Lung (tissue), 16 donors: Measurements from ENCODE around the gene CDKL2. TPM values are rescaled to one million over a fixed set of nuclear protein-coding genes. Genes with fewer than 3 reads are reported as not detected.

ENCODE experiments used
- ATAC-seq: fragments of 200-7000 bp; cut with Tn5 transposase; one replicate; pipeline ENCODE4 v1.9.1; 2020; ENCODE audit warnings: moderate number of reproducible peaks; ENCODE audit not compliant: insufficient read depth, low FRiP score
- DNase-seq, 3 donors: peaks; one replicate each; pipeline ENCODE4 v3.0.0-alpha.2; 2013 to 2017
- H3K27ac ChIP-seq, 2 donors: one replicate each; pipeline ENCODE4 v1.5.1; 2013; ENCODE audit warnings: mild to moderate bottlenecking in 2 of 2, moderate library complexity in 2 of 2, control low read depth in 1 of 2, inconsistent platforms in 1 of 2, low read depth in 1 of 2, low read length in 1 of 2
- H3K27me3 ChIP-seq, 3 donors: one replicate each; pipeline ENCODE4 v1.5.1; 2013; ENCODE audit warnings: low read length in 2 of 3; ENCODE audit not compliant: control insufficient read depth in 3 of 3, insufficient read depth in 3 of 3
- H3K36me3 ChIP-seq, 4 donors: one replicate each; pipeline ENCODE4 v1.5.1; 2013; ENCODE audit warnings: low read length in 4 of 4, mild to moderate bottlenecking in 1 of 4, moderate library complexity in 1 of 4; ENCODE audit not compliant: control insufficient read depth in 4 of 4, insufficient read depth in 4 of 4
- H3K4me1 ChIP-seq, 5 donors: one replicate each; pipeline ENCODE4 v1.5.1; 2013; ENCODE audit warnings: low read length in 5 of 5, mild to moderate bottlenecking in 2 of 5, moderate library complexity in 1 of 5; ENCODE audit not compliant: control insufficient read depth in 5 of 5, insufficient read depth in 5 of 5
- H3K4me3 ChIP-seq: one replicate; pipeline ENCODE4 v1.5.1; 2013; ENCODE audit warnings: mild to moderate bottlenecking, control low read depth, moderate library complexity
- H3K9ac ChIP-seq, 2 donors: one replicate each; pipeline ENCODE4 v1.5.1; 2013; ENCODE audit warnings: low read length in 2 of 2, control low read depth in 1 of 2; ENCODE audit not compliant: insufficient read depth in 1 of 2
- H3K9me3 ChIP-seq, 4 donors: one replicate each; pipeline ENCODE4 v1.5.1; 2013; ENCODE audit warnings: low read length in 3 of 4, mild to moderate bottlenecking in 1 of 4, moderate library complexity in 1 of 4; ENCODE audit not compliant: control insufficient read depth in 4 of 4, insufficient read depth in 3 of 4
- whole genome bisulfite sequencing, 2 donors: extraction: QIAGEN DNeasy Blood & Tissue Kit; methylation state at CpG; one replicate each; pipeline ENCODE4 v1.1.7; 2013; 5-methylcytosine and 5-hydroxymethylcytosine counted together
- long read RNA-seq, 5 donors: transcript quantifications; one replicate each; lab custom pipeline, GENCODE V29; 2026
- polyA plus RNA-seq, 2 donors: library from polyadenylated mRNA; stranded (reverse); fragments of 200-250 nt; gene quantifications; one replicate each; pipeline ENCODE4 v1.2.1, GENCODE V29; 2013
- total RNA-seq, 2 donors: library from RNA; depleted of rRNA in 1 of 2; stranded (reverse); fragments of >200 nt in 1 of 2; gene quantifications; one replicate each; pipeline ENCODE4 v1.2.1, GENCODE V29; 2014 to 2021
- TF ChIP-seq, protein P1 (sequence below): IDR thresholded peaks from 2 replicates; pipeline ENCODE4 v1.5.1; 2012; ENCODE audit warnings: mild to moderate bottlenecking; ENCODE audit errors: control extremely low read depth, extremely low read depth
- donor health status: control.
- donor health status: control.
- donor health status: Bipolar disorder and iron deficiency.
- donor health status: healthy.
- donor health status: DM: yes; HTN: yes; CAD: no.

The CDKL2 gene
- total RNA-seq (10 to 100 TPM; 16.0 to 16.3 TPM), polyA plus RNA-seq (1 to 10 TPM; 2.7 to 3.2 TPM)
- long read RNA-seq, donor 1, partial matches to known transcripts: 0 of 2 reads
- long read RNA-seq, donor 1, other reads (novel, unspliced or antisense): 0 of 2 reads
- long read RNA-seq, donor 2: 0 reads
- long read RNA-seq, donor 3: 0 reads
- long read RNA-seq, donor 4: 0 reads
- long read RNA-seq, donor 5: 0 reads

DNA sequence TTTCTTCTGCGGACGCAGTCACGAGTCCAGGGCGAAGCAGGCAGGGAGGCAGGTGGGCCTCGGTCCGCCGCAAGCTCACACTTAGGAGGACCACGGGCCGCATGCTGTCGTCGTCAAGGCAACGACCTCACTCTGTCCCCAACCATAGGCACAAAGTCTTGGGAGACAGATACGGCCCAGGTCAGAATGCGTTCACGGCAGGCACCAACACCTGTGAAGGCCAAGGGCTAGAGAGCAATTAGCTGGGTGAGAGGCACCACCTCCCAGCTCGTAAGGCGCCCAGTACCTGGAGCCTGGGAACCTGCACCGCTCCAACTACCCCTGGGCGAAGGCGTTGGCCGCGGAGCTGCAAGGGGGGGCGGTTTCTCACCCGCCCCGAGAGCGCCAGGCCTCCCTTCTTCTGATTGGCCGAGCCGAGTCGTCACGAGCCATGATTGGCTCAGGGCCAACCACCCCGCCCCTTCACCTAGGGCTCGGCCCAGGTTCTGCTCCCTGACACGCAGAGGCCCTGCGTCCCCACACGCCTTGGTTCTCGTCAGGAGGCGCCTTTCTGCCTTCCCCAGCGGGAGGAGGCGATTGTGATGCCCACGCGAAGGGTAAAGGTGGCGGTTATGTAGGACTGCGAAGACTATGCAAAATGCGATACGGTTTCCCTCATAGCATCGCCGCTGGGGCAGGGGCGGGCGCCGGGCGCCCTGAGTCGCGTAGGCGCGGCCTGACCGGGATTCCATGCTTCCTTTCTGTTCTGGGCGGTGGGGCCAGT, at the start of gene CDKL2:
CDKL2 (minus strand) TSS at position 355 of the 763 bp plus-strand sequence. CDS start 4,540 bp downstream, outside the sequence.
- TF ChIP-seq, protein P1, sequence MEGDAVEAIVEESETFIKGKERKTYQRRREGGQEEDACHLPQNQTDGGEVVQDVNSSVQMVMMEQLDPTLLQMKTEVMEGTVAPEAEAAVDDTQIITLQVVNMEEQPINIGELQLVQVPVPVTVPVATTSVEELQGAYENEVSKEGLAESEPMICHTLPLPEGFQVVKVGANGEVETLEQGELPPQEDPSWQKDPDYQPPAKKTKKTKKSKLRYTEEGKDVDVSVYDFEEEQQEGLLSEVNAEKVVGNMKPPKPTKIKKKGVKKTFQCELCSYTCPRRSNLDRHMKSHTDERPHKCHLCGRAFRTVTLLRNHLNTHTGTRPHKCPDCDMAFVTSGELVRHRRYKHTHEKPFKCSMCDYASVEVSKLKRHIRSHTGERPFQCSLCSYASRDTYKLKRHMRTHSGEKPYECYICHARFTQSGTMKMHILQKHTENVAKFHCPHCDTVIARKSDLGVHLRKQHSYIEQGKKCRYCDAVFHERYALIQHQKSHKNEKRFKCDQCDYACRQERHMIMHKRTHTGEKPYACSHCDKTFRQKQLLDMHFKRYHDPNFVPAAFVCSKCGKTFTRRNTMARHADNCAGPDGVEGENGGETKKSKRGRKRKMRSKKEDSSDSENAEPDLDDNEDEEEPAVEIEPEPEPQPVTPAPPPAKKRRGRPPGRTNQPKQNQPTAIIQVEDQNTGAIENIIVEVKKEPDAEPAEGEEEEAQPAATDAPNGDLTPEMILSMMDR: no peak
- H3K9ac ChIP-seq: peak within 1 kb of the TSS; percentile 49 to 66
- DNase-seq (peak; percentile 74 to 85 (median 81)), ATAC-seq (peak; percentile 91)
- H3K27ac ChIP-seq: peak within 1 kb of the TSS in 1 of 2 donors; percentile 73
- H3K27me3 ChIP-seq: no peaks in the 10 kb centered on the region
- no peaks in the 10 kb centered on the region for H3K36me3 ChIP-seq
- peak within 1 kb of the TSS; percentile 45 for H3K4me3 ChIP-seq
- peaks cover 0 to 11% (median 4%) of the 10 kb centered on the region in 5 donors for H3K4me1 ChIP-seq
- H3K9me3 ChIP-seq: no peaks in the 10 kb centered on the region
- 1 to 3% methylated on average over 57 of the region's 57 CpGs for WGBS, 2 donors

DNA sequence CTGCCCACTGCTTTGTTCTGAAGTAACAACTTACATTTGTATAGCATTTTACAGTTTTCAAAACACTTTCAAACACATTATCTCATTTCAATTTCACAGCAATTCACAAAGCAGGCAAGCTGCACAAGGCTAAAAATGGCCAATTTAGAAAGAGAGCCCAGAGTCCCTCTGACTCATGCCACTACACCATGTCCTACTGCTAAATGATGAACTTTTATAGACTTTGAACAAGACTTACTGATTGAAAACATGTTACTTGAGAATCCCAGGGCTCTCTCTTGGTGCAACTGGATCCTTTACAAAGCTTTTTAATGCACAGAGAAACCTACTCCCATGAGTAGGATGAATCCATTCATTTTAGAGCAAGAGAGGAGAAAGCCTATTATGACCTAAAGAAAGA, 48.6 kb upstream of the CDKL2 start:
- DNase-seq (no peak), ATAC-seq (no peak)
- Histone ChIP-seq H3K4me3 (no peak overlapping the region), H3K9ac (no peak overlapping the region), H3K27me3 (no peaks in the 10 kb centered on the region), H3K4me1 (peaks cover 0 to 4% (median 2%) of the 10 kb centered on the region in 5 donors), H3K27ac (no peak overlapping the region), H3K36me3 (no peaks in the 10 kb centered on the region), H3K9me3 (no peaks in the 10 kb centered on the region)
- TF ChIP-seq, protein P1: no peak

DNA sequence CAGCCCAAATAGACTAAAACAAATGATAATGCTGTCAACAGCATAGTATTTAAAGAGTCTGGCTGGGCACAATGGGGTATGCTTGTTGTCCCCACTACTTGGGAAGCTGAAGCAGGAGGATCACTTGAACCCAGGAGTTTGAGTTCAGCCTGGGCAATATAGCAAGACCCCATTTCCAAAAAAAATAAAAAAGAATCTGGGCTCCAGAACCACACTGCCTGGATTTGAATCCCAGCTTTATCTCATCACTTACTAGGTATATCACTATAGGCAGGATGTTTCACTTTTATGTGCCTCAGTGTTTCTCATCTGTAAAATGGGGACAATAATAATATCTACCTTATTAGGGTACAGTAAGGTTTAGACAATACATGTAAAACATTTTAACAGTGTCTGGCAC, 48.1 kb upstream of the CDKL2 start:
- H3K27me3 ChIP-seq: no peaks in the 10 kb centered on the region
- TF ChIP-seq, protein P1: no peak
- H3K9ac ChIP-seq: no peak overlapping the region
- no peak for DNase-seq
- no peak for ATAC-seq
- peaks cover 0 to 7% (median 2%) of the 10 kb centered on the region in 5 donors for H3K4me1 ChIP-seq
- H3K36me3 ChIP-seq: no peaks in the 10 kb centered on the region
- H3K9me3 ChIP-seq: no peaks in the 10 kb centered on the region
- H3K4me3 ChIP-seq: no peak overlapping the region
- no peak overlapping the region for H3K27ac ChIP-seq
